ENCODE measurements around the gene ORMDL2. TPM values are rescaled to one million over a fixed set of nuclear protein-coding genes. Genes with fewer than 3 reads are reported as not detected.

The ORMDL2 gene
- total RNA-seq, 1 donor from 2014 or later: 49.2 TPM

- TF ChIP-seq CTCF (IDR thresholded peaks at IDR 0.05): no peak
- no peaks in the 10 kb centered on the region for H3K9me3 ChIP-seq
- ATAC-seq (no peak), DNase-seq (no peak)
- no peak overlapping the region for H3K27ac ChIP-seq
- intact Hi-C loops (cut with DNase I): no loop called here
- peaks cover 92% of the 10 kb centered on the region for H3K36me3 ChIP-seq
- no peaks in the 10 kb centered on the region for H3K27me3 ChIP-seq
- no peaks in the 10 kb centered on the region for H3K4me1 ChIP-seq
- no peak overlapping the region for H3K4me3 ChIP-seq
Observed at GRCh38 chr12:55789171-55789570, 28.7 kb upstream of the ORMDL2 start.

- H3K9me3 ChIP-seq: no peaks in the 10 kb centered on the region
- ATAC-seq (no peak), DNase-seq (no peak)
- H3K4me1 ChIP-seq: no peaks in the 10 kb centered on the region
- no peak overlapping the region for H3K27ac ChIP-seq
- TF ChIP-seq CTCF (IDR thresholded peaks at IDR 0.05): no peak
- peaks cover 92% of the 10 kb centered on the region for H3K36me3 ChIP-seq
- no peaks in the 10 kb centered on the region for H3K27me3 ChIP-seq
- intact Hi-C loops (cut with DNase I): loop anchor here (10.0 kb wide), 1 partner anchor 45 kb away; the partner anchor contains the start of gene GDF11
- H3K4me3 ChIP-seq: no peak overlapping the region
Observed at GRCh38 chr12:55789893-55790292, 27.9 kb upstream of the ORMDL2 start.

- no peak overlapping the region for H3K4me3 ChIP-seq
- H3K27me3 ChIP-seq: no peaks in the 10 kb centered on the region
- H3K4me1 ChIP-seq: no peaks in the 10 kb centered on the region
- TF ChIP-seq CTCF (IDR thresholded peaks at IDR 0.05): no peak
- intact Hi-C loops (cut with DNase I): loop anchor here (10.0 kb wide), 1 partner anchor 51 kb away; the partner anchor contains the start of gene GDF11
- DNase-seq (no peak), ATAC-seq (no peak)
- no peaks in the 10 kb centered on the region for H3K9me3 ChIP-seq
- peaks cover 90% of the 10 kb centered on the region for H3K36me3 ChIP-seq
- H3K27ac ChIP-seq: no peak overlapping the region
Observed at GRCh38 chr12:55795950-55796349, 21.9 kb upstream of the ORMDL2 start.

- ATAC-seq: peak; percentile 45
- intact Hi-C loops (cut with DNase I): loop anchor here (10.0 kb wide), 1 partner anchor 52 kb away; the partner anchor contains the start of gene GDF11
- no peak for DNase-seq
Observed at GRCh38 chr12:55797068-55797467, 20.8 kb upstream of the ORMDL2 start.

DNA sequence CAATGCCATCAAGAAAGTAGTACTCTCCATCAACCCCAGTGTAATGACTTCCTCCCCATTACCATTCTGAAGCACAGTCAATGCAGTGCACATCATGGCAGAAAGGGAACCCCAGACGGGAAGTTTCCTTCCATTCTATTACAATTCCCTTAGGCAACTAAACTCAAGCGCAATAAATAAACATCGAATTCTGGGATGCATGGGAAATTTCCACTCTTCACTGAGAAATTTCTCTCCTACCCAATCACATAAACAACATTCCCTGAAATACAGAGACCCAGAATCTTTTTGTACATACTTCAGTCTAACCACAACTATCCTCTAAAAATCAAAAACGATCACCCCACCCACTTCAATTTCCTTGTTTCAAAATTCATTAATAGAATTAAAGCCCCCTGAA lies 20.3 kb upstream of the ORMDL2 start:
- no peaks in the 10 kb centered on the region for H3K27me3 ChIP-seq
- TF ChIP-seq CTCF (IDR thresholded peaks at IDR 0.05): no peak
- ATAC-seq (no peak), DNase-seq (no peak)
- intact Hi-C loops (cut with DNase I): loop anchor here (10.0 kb wide), 1 partner anchor 53 kb away; the partner anchor contains the start of gene GDF11
- H3K4me3 ChIP-seq: no peak overlapping the region
- no peaks in the 10 kb centered on the region for H3K9me3 ChIP-seq
- H3K36me3 ChIP-seq: peaks cover 98% of the 10 kb centered on the region
- H3K4me1 ChIP-seq: no peaks in the 10 kb centered on the region
- H3K27ac ChIP-seq: no peak overlapping the region

More at GRCh38 chr12:55797068-55797467, 20.8 kb upstream of the ORMDL2 start:
- H3K4me1 ChIP-seq: no peaks in the 10 kb centered on the region
- H3K27ac ChIP-seq: no peak overlapping the region
- H3K4me3 ChIP-seq: no peak overlapping the region
- H3K9me3 ChIP-seq: no peaks in the 10 kb centered on the region
- peaks cover 93% of the 10 kb centered on the region for H3K36me3 ChIP-seq
- peak; percentile 38 for TF ChIP-seq CTCF (IDR thresholded peaks at IDR 0.05)
- no peaks in the 10 kb centered on the region for H3K27me3 ChIP-seq

DNA sequence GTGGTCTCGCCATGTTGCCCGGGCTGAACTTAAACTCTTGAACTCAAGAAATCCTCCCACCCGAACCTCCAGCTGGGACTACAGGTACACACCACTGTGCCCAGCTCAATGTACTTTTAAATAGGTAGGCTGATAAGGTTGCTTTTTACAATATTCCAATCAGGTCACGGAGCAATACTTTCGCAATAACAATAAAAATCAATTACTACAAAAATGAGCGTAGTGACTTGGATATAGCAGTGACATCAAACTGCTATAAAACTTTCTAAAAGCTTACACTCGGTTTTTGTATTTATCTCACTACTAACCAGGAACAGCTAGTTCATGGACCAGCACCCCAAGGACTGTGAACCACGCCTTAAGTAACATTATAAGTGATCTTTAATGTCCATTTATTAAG lies 10.9 kb upstream of the ORMDL2 start:
- no peaks in the 10 kb centered on the region for H3K9me3 ChIP-seq
- peaks cover 42% of the 10 kb centered on the region for H3K36me3 ChIP-seq
- no peaks in the 10 kb centered on the region for H3K27me3 ChIP-seq
- H3K27ac ChIP-seq: no peak overlapping the region
- no peak overlapping the region for H3K4me3 ChIP-seq
- H3K4me1 ChIP-seq: no peaks in the 10 kb centered on the region
- intact Hi-C loops (cut with DNase I): no loop called here
- ATAC-seq: no peak
- TF ChIP-seq CTCF (IDR thresholded peaks at IDR 0.05): no peak
- DNase-seq: no peak
